ELF-1 (cell line): ENCODE data around the gene AGAP1.

Experiments used
- DNase-seq: peaks from one replicate; pipeline ENCODE4 v3.0.0-alpha.2; 2016; ENCODE audit warnings: low read depth, low spot score

Gene AGAP1

DNA sequence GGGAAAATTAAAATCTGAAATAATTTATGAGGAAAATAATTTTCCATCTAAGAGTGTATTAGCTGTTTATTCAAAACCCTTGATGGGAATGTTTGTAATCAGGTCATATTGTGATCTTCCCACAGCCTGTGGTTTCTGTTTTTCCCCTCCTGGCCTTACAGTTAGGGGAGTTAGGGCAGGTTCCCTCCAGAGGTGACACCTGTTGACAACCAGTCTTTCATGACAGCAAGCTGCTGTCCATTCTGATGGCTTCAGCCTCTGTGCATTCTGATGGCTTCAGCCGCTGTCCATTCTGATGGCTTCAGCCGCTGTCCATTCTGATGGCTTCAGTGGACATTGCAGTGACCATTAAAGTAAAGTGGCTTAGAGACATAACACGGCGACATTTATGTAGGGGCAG, 346.1 kb downstream of the AGAP1 start:
- DNase-seq: no peak

DNA sequence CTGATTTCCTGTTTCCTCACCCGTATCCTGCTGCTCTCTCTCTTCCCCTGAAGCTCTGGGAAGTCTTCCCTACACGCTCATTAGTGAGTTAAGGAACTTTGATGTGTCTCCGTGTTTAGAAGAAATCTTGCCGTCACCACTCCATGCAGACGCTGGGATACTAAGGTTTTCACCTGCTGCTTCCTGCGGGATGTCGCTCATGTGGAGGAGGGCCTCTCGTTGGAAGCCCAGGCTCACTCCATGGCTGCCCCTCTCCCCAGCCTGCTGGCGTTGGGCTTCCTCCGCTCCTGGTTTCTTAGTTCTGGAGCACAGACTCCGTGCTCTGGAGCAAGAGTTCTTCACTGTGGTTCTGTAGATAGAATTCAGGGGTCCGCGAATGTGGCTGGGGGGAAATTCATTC, 348.0 kb downstream of the AGAP1 start:
- no peak for DNase-seq

DNA sequence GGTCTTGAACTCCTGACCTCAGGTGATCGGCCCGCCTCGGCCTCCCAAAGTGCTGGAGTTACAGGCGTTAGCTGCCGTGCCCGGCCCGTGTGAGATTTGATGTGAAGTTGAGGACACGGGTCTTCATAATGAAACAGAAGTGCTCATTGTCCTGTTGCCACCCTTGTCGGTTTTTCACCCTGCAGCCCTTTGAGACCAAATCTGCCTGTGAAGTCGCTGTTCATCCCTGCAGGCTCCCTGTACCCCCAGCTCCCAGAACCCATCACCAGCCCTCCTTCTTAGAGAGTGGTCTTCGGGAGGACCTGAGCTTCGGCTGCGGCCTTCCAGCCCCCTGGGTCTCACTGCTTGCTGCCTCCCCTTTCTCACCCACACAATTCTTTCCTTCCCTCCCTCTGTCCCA, 349.1 kb downstream of the AGAP1 start:
- DNase-seq: no peak

DNA sequence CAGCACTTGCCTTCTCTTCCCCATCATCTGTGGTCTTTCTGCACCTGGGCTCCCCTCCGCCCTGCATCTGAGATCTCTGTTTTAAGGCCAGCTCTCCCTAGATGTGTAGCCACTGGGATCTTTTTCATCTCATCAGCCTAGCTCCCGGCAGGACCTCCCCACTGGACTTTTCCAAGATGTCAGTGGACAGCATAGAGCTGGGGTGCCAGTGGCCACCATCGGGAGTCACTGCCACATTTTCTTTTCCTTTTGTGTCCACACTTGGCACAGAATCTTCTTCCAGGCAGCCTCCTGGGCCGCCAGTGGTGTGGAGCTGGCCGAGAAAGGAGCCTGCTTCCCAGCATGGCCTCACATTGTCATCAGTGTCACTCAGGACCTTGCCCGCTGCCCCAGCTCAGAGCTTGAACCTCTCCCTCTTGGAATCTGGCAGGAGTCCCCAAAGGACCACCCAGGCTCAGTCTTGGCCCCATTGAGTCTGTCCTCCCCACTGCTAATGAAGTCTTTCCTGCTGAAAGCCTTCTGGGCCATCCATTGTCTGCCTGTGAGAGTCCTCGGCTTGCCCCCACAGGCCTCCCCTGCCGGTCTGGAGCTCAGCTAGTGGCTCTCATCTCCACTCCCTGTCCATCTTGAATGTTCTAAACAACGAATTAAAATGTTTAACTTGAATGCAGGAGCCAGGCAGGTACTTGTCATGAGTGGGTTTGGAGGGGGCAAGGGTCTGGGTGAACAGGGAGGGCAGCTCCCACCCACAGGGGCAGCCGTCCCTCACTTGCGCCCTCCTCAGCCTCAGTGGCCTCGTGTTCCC, 349.9 kb downstream of the AGAP1 start:
- DNase-seq: no peak

DNA sequence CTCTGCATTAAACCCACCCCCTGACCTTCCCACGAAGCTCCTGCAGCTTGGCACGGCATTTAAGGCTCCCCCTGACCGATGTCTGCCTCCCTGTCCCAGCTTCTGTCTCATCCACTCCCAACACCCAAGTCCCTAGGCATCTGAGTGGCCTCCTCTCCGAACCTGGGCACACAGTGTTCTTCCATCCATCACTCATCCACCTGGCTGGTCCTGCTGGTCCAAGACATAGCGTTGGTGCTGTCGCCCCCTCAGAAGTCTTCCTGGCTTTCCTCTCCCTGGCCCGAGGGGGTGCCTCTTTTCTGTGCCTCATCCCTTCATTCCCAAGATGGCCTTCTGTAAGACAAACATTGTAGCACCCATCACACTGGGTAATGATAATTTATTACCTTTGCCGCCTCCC, 350.7 kb downstream of the AGAP1 start:
- no peak for DNase-seq

DNA sequence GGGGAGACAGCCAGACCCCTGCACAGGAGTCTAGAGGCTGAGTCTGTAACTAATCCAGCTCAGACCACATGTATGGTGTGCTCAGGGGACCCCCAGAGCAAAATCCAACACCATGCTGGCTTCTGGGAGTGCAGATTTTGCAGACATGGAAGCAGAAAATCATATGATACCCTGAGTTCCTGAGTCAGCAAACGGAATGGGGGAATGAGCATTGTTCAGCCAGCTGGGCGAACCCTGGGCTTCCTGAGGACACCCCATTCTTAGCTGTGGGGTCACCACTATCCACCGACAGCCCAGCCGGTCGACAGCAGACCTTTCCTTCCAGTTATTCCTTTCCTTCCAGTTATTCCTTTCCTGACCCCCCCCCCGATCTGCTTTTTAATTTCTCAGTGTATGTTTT, 351.4 kb downstream of the AGAP1 start:
- no peak for DNase-seq

DNA sequence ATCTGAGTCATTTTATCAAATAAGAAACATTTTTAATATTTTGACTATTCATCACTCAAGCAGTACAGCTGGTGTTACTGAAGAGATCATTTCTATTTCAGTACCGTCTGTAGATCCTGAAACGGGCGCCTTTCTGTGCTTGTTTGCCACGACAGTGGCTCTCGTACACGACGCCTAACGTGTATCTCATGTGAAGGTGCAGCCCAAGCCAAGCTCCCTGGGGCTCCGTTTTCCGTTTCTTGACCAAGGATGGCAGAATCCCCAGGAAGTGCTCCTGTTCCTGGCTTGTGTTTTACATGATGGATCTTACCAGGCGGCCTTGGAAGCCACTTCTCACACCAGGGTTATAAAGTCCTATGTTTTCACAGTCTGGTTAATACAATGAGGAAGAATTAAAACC, 353.7 kb downstream of the AGAP1 start:
- no peak for DNase-seq

DNA sequence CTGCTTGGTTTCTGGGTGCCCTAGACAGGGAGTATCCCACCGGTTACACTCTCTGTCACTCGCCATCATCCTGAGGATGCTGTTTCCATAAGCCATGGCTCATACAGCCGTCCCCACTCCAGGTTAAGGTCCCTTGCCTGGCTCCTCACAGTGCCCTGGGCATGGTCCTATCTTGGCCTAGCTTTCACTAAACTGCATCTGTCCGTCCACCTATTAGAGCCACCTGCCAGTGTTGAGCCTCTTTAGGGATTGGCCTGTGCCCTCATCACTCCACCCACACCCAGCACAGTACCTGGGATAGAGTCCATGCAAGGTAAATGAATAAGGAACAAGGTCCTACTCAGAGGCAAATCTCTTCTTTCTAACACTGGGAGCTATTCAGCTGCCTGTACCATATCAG, 354.2 kb downstream of the AGAP1 start:
- no peak for DNase-seq

DNA sequence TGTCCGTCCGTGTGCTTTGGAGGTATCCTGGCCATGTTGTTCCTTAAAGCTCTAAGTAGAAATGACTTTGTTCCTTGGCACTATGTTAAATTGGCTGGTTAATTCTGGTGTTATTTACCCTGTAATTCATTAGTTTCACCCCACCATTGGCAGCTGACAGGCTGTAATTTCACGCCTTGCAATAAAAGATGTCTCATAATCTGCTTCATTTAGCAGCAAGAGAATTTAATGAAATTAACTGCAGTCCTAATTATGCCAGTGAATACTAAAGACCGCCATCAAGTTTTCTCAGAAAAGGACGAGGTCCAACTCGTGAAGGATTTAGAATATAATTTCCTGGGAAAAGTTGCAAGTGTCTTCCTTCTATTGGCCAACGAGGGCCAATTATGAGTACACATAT, 355.1 kb downstream of the AGAP1 start:
- DNase-seq: no peak

DNA sequence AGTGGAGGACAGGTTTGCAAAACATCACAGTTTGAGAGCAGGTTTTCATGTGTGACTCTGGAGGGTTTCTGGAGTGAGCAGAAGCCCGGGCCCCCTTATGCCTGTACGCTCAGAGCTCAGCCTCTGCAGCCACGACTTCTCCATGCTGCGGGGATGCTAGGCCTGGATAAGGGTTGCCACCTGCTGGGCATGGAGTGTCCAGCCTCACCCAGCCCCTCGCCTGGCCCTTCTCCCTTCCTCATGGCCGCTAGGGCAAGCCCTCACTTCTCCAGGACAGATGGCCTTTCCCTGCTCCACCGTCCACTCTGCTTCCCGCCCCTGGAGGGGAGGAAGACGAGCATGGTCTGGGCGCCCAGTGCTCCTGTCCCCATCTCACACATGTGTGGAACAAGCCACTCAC, 355.6 kb downstream of the AGAP1 start:
- no peak for DNase-seq

DNA sequence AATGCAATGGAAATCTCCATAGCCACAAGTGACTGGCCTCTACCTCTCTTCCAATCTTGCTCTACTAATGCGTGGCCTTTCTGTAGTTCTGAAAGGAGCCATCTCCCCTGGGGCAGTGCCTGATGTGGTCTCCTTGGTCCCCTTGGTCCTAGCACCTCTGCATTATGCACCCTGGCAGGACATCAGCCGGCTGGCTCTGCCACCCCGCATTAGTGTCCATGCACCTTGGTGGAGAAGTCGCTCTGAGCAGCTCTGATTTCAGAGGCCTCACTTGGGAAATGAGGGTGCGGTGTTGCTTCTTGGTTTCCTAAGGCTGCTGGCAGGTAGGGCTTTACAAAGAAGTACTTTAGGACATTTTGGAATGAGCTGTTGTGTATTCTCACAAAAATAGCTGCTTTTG, 356.4 kb downstream of the AGAP1 start:
- no peak for DNase-seq

DNA sequence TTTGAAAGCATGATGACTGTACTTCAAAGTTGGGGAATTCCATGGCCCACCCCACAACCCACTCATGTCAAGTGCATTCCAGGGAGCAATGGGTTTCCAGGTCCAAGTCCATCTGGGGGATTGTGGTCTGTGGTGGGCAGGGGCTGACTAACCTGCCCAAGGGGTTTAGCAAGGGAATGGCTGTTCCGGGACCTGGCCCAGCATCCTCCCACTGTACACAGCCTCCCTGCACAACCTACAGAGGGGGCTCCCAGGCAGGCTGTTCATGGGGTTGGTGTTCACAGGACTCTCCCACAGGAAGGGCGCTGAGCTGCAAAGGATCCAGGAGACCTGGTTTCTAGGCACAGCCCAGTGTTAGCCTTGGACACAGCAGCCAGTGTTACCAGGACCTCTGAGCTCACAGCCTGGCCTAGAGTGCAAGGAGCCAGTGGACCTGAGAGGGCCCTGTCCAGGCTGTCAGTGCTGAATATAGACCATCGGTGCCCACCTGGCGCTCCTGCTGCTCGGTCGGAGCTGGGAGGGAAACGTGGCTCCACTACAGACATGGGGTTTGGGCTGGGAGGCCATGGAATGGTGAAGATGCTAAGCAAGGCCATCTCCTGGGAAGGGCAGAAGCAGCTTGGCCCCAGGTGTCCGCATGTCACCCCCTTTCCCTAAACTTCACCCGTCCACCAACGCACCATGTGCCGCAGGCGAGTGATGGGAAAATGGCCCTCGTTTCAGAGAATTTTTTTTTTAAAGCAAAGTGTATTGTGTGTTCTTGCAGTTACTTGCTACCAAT, 357.1 kb downstream of the AGAP1 start:
- no peak for DNase-seq

DNA sequence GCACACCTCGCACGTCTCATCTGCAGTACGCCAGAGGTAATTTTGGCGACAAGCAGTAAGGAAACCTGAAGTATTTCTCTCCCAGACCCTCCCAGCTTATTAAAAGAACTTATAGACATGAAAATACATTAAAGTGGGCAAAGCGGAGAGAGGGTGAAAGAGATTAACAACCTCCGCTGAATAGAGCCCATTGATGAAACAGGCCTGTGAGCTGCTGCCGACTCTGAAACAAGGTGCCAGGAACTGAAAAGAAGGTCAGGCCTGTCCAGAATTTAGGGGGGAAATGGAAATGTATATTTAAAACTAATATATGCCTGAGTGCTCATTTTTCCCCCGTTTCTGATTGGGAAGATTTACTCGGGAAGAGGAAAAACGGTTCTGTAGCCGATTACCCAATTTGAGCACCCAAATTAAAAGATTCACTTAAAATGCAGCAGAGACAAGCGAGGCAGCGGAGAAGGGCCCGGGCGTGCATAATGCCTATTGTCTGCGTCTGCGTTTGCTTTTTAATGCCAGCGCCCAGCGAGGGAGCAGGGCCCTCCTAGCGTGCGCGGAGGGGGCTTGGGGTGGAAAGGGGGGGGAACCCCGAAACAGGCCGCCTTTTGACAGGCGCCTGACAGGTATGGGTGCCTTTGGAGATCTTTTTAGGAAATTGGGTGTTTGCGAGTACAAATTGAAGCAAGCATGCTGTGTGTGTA, 358.1 kb downstream of the AGAP1 start:
- no peak for DNase-seq

DNA sequence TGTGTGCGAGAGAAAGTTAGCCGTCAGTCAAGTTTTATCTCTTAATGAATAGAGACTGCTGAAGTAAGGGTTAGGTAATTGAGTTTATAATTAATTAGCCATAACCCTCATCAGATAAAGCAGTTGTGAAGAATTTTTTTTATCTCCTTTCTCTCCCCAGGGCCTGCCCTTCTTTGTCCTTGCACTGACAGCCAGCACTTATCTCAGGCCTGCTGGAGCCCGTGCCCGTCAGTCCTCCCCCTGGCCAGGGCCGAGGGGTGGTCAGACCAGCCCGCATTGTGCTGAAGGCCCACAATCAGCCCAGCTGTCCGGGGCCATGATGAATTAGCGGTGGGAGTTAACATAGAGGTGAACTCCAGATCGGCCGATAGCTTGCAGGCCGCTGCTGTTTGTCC, 358.7 kb downstream of the AGAP1 start:
- DNase-seq: peak; percentile 36

DNA sequence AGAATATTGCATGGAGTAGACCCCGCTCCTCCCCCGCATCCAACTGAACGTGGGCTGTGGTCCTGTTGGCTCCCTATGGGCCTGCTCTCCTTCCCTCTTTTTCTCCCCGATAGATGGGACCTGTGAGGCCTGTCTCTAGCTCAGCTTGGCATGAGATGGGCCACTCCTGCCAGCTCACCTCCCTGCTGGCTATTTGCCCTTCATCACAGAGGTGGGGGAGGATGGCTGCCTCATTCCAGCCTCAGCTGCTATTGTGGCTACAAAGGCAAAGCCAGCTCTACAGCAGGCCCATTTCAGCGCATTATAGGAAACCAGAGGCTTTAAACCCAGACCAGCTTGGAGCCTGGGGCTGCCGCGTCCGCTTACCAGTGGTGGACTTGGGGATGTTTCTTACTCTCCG, 360.4 kb downstream of the AGAP1 start:
- DNase-seq: no peak

DNA sequence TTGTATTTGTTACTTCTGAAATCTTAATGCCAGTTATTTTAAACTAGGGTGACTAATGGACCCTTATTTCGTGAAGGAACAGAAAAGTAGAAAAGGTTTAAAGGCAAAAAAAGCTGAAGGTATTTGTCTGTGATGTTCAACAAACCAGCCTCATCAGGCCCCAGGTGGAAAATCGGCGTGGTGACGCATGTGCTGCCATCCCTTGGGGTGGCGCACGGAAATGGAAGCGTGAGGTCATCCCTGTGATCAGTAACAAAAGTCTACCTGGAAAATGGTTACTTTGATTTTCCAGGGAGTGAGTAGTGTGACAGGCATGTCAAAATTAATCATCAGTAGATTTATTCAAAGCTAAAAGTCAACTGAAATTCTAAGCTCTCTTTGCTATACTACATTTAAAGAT, 361.2 kb downstream of the AGAP1 start:
- DNase-seq: no peak

DNA sequence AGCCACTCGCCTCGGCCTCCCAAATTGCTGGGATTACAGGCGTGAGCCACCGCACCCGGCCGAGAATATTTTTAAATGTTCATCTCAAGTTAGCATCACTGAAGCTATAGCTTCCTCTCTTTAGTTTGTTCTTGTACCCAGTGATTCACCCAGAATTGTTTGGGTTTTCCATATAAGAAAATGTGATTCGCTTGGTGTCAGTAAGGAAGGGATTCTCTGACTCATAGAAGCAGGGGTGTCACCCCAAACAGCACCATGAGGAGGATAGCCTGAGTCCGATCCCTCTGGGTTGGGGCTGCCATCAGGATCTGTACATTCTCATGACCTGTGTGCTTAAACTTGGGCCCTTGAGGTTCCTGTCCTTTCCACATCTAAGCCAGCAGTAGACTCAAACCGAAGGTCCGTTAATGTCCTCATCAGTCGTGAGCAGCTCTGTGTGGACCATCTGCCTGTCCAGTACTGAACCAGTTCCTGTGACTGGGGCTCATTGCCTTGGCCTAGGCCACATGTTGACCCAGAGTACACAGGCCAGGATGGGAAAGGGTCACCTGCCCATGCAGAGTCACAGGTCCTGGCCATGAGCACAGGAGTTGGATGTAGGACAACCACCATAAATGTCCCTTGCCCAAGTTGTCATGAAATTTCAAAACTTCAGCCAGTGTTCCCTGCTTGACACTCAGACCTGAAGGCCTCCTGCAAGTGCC, 362.5 kb downstream of the AGAP1 start:
- DNase-seq: no peak

DNA sequence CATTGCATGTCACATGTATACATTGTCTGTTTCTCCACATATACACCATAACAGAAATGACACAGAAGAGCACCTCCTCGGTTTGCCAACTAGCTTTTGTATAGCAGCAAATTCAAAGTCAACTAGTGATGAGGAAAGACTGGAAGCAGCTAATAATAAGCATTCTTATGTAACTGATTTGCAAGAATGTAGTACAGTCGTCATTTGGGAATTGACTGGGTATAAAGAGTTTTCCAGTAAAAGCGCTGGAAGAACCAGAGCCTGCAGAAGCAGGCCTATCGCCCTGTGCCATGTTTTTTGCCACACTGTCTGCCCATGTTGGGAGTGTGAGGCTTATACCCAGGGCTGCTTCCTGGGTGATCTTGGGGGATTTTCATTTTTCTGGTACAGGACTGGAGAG, 363.8 kb downstream of the AGAP1 start:
- no peak for DNase-seq

DNA sequence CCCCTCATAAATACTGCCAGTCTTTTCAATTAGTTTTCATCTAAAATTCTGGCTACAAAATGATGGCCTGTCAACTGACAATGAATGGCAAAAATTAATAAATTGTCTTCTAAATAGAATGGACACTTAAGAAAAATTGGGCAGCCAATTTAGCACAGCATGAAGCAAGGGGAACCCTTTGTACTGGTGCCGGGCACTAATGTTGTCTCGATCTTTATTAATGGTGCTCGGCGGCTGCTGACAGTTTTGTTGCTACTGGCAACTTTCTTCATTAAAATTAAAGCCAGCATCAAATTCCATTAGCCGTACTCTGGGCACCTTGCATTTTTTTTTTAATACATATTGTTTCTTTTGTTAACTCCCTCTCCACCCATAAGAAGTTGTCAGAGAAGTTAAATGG, 365.0 kb downstream of the AGAP1 start:
- DNase-seq: no peak

DNA sequence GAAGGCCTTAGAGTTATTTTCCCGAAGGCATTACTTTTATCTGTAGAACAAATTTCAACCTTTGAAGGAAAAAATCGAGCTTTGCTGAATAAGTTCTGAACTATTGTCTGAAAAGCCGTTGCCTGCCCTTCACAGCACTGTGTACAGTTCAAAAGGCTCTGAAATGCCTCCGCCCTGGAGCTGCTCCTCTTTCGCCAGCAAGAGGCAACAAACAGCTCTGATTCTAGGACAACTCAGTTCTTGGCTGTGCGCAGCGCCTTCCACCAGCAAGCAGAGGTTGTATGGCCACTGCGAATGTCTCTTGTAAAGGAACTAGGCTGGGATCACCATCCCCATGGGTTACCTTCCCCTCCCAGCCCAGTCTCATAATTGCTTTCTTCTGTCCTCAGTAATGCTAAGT, 365.8 kb downstream of the AGAP1 start:
- no peak for DNase-seq

DNA sequence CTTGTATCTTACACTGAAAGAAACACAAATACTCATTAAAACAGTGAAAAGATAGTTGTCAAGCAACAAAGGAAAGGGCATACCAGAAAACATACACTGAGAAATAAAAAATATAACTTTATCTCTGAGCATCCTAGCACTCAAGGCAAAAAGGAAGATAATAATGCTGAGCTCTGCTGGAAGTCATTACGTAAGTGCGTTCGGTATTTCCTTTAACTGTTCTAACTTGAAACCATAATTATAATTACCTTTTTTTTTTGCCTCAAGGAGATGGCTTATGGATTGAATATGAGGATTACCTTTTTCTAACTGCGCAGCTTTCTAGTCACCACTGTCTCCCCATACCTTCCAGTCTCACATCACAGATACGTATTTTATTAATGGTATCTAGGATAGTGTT, 366.3 kb downstream of the AGAP1 start:
- DNase-seq: no peak

DNA sequence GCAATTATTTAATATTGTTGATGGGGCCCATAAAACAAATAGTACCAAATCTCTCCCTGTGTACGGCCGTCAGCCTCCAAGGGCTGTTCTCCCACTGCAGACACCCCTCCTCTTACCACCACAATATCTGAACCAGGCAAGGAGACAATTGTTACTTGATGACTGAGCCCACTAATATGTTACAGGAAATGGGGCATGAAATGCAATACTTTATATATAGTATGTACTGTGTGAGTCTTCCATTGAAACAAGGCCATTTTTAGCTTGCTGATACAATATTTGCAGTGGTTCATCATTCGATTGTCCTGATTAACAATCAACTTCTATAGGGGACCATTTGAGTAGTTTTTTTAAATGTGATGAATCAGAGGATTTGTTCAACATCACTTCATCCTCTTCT, 367.0 kb downstream of the AGAP1 start:
- DNase-seq: no peak
